Activated CD4-positive, alpha-beta T cell treated with anti-CD3 and anti-CD28 coated beads for 1 hour (primary cell): ENCODE data around the gene MAP1S.

Experiments
- DNase-seq: peaks from one replicate; pipeline ENCODE4 v3.0.0-alpha.2; 2020

MAP1S gene

GRCh38 chr19:17741456-17741855 lies 22.2 kb downstream of the MAP1S start:
- DNase-seq, result no peak

GRCh38 chr19:17743874-17744580 lies 24.7 kb downstream of the MAP1S start:
- DNase-seq, result no peak

- peak; percentile 92 for DNase-seq
Observed at GRCh38 chr19:17747205-17748098, 28.2 kb downstream of the MAP1S start.

GRCh38 chr19:17748884-17749638 lies 29.8 kb downstream of the MAP1S start:
- DNase-seq, result no peak

GRCh38 chr19:17749912-17750317 lies 30.6 kb downstream of the MAP1S start:
- no peak for DNase-seq

GRCh38 chr19:17751103-17751911 lies 32.0 kb downstream of the MAP1S start, which contains the start of gene FCHO1:
Gene FCHO1, plus strand, starts transcription at chr19:17751477. Its CDS starts 3,688 bp downstream, at chr19:17755165.
- peak; percentile 76 for DNase-seq

- no peak for DNase-seq
Observed at GRCh38 chr19:17751912-17752273, 32.6 kb downstream of the MAP1S start.

- no peak for DNase-seq
Observed at GRCh38 chr19:17752865-17753639, 33.8 kb downstream of the MAP1S start.

GRCh38 chr19:17753976-17754375 lies 34.7 kb downstream of the MAP1S start:
- no peak for DNase-seq

GRCh38 chr19:17754634-17755442 lies 35.6 kb downstream of the MAP1S start:
- no peak for DNase-seq

- DNase-seq, result no peak
Observed at GRCh38 chr19:17755443-17755890, 36.2 kb downstream of the MAP1S start.

GRCh38 chr19:17755977-17756670 lies 36.8 kb downstream of the MAP1S start:
- DNase-seq, result no peak

- DNase-seq, result no peak
Observed at GRCh38 chr19:17757125-17757524, 37.8 kb downstream of the MAP1S start.

- DNase-seq, result no peak
Observed at GRCh38 chr19:17758515-17758914, 39.2 kb downstream of the MAP1S start.

GRCh38 chr19:17761148-17761547 lies 41.9 kb downstream of the MAP1S start:
- DNase-seq, result no peak

- no peak for DNase-seq
Observed at GRCh38 chr19:17762505-17763229, 43.4 kb downstream of the MAP1S start.

GRCh38 chr19:17764348-17764747 lies 45.1 kb downstream of the MAP1S start:
- no peak for DNase-seq

GRCh38 chr19:17765069-17765618 lies 45.9 kb downstream of the MAP1S start:
- DNase-seq, result no peak

GRCh38 chr19:17766543-17767131 lies 47.4 kb downstream of the MAP1S start:
- no peak for DNase-seq
